Measurements from ENCODE around the gene CPNE4.
"Not testable (repeated sequence)": the region's sequence is repeated elsewhere in the genome, so short reads cannot be mapped to it uniquely, and the experiment has no call there.

The CPNE4 gene

GRCh38 chr3:131544557-131544956, 490.3 kb downstream of the CPNE4 start:
- DNase-seq (ENCODE audit: low read depth in 2 of 2, low spot score in 1 of 2) = no peak

- no peak for DNase-seq (ENCODE audit: low read depth in 2 of 2, low spot score in 1 of 2)
Observed at GRCh38 chr3:131543714-131544113, 491.1 kb downstream of the CPNE4 start.

DNA sequence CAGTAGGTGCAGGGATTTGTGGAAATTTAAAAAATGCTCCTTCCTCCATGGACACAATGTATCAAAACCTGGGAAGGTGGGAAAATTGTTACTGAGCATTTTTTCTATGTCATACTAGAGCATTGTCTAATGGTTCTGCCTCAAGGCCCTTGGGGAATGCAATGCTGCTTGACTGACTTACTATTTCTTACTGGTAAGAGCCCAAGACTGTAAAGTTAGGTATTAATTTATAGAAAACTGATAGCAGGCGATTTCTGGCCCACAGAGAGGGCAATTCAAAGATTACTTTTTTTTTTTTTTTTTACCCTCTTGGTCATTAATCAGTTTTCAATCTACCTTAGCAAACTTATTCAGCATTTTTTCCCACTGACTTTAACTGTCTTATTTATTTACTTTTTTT, 493.5 kb downstream of the CPNE4 start:
- DNase-seq (ENCODE audit: low read depth in 2 of 2, low spot score in 1 of 2) = no peak

GRCh38 chr3:131540821-131541220, 494.0 kb downstream of the CPNE4 start:
- DNase-seq (ENCODE audit: low read depth in 2 of 2, low spot score in 1 of 2) = no peak

DNA sequence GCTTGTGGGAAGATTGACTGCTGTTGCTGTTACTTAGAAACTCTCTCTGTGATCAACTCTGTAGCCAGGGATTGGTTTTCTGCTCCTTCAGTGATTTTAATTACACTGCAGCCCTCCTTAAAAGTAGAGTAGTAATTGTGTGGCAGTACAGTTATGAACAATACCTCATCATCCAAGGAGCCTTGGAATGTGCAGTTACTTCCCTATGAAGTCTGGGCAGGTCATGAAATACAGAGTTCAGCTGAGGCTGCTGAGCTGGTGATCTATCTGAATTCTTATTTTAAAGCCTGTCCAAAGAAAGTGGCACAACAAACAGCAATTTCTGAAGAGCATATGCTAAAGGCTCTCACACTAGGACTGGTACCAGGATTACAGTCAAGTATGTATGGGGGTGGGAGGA, 494.7 kb downstream of the CPNE4 start:
- no peak for DNase-seq (ENCODE audit: low read depth in 2 of 2, low spot score in 1 of 2)

DNA sequence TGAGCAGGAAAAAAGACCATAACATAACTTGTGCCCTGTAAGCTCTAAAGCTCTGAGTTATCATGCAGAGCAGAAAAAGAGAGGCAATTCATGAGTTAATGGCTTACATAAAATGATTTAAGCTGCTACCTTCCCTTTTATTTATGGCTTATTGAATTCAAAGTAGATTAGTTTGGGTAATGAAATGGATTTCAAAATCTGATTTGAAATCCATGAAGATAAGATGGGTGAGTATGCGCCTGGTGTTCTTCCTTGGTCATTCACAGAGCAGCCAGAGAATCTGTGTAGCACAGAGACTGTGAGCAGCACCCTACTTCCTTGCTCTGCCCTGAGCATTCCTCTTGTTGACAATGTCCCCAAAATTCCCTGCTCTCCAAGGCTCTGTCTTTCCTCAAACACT, 495.8 kb downstream of the CPNE4 start:
- DNase-seq (ENCODE audit: low read depth in 2 of 2, low spot score in 1 of 2) = no peak

GRCh38 chr3:131537531-131537930, 497.3 kb downstream of the CPNE4 start:
- DNase-seq (ENCODE audit: low read depth in 2 of 2, low spot score in 1 of 2) = no peak

DNA sequence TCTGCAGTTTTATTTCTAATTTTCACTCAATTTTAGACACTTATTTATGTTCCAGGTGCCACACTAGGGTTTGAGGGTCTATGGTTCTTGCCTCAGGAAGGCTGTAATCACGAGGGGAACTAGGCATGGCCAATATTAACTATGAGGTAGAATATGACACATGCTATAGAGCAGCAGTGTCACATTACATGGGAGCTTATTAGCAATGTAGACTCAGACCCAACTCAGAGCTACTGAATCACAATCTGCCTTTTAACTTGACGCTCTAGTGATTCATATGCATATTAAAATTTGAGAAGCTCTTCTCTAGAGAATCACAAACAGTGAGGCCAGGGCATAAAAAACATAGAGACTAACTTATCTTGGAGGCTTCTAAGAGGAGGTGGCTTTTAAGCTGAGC, 499.2 kb downstream of the CPNE4 start:
- no peak for DNase-seq (ENCODE audit: low read depth in 2 of 2, low spot score in 1 of 2)

GRCh38 chr3:131535131-131535530, 499.7 kb downstream of the CPNE4 start:
- no peak for DNase-seq (ENCODE audit: low read depth in 2 of 2, low spot score in 1 of 2)

DNA sequence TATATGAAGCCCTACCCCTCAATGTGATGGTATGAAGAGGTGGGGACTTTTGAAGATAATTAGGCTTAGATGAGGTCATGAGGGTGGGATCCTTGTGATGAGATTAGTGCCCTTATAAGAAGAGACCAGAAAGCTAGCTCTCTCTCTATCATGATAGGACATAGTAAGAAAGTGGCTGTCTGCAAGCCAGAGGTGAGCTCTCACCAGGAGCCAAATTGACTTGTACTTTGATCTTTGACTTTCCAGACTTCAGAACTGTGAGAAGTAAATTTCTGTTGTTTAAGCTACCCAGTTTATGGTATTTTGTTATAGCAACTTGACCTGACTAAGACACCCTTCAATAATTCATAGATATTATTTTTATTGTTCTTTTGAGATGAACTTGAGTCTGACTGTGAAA, 502.2 kb downstream of the CPNE4 start:
- no peak for DNase-seq (ENCODE audit: low read depth in 2 of 2, low spot score in 1 of 2)

GRCh38 chr3:131530843-131531242, 504.0 kb downstream of the CPNE4 start:
- no peak for DNase-seq (ENCODE audit: low read depth in 2 of 2, low spot score in 1 of 2)

DNA sequence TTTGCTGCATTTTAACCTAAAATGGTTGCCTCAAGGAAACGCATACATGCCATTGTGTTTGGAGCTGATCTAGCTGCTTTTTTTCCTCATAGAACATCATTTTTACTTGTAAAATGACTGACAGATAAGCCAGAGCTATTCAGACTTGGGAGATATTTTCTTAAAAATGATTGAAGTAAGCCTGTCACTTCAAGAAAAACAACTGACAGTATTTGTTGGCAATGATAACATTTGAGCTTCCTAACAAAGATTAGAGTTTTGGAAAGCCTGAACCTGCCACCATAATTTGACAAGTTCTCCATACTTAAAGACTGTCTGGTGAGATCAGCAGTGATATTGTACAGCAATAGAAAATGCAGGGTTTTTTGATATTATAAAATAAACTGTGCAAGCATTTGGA, 504.4 kb downstream of the CPNE4 start:
- DNase-seq (ENCODE audit: low read depth in 2 of 2, low spot score in 1 of 2) = no peak

GRCh38 chr3:131526801-131527347, 507.9 kb downstream of the CPNE4 start:
- DNase-seq (ENCODE audit: low read depth in 2 of 2, low spot score in 1 of 2) = no peak

DNA sequence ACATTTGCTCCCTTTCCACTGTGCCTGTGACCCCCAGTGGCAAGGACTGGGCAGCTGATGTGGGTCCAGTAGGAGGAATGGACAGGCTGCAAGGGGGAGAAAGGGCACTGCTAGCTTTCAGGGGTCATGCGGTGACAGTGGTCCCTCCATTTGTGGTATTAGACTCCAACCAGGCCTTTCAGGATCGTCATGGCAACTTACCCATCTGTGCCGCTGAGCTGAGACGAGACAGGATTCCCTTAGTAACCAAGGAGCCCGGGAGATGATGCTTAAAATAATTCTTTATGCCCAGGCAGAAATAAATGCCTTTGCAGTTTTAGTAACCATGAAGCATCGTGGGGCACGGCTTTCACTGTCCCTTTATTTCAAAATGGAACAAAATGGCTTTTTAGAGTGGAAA, 516.1 kb downstream of the CPNE4 start:
- no peak for DNase-seq (ENCODE audit: low read depth in 2 of 2, low spot score in 1 of 2)

GRCh38 chr3:131505421-131505820, 529.4 kb downstream of the CPNE4 start:
- no peak for DNase-seq (ENCODE audit: low read depth in 2 of 2, low spot score in 1 of 2)

DNA sequence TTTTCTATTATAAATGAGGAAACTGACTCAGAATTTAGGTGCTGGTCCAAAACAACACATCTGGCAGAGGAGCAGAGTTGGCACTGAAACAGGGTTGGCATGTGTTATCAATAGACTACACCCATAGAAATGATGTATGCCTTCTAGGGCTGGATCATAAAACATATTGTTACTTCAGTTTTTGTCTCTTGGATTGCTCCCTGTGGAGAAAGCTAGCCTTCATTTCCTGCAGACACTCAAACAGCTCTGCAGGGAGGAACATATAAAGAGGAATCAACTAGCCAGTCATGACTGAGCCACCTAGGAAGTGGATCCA, 531.5 kb downstream of the CPNE4 start:
- DNase-seq (ENCODE audit: low read depth in 2 of 2, low spot score in 1 of 2) = no peak

DNA sequence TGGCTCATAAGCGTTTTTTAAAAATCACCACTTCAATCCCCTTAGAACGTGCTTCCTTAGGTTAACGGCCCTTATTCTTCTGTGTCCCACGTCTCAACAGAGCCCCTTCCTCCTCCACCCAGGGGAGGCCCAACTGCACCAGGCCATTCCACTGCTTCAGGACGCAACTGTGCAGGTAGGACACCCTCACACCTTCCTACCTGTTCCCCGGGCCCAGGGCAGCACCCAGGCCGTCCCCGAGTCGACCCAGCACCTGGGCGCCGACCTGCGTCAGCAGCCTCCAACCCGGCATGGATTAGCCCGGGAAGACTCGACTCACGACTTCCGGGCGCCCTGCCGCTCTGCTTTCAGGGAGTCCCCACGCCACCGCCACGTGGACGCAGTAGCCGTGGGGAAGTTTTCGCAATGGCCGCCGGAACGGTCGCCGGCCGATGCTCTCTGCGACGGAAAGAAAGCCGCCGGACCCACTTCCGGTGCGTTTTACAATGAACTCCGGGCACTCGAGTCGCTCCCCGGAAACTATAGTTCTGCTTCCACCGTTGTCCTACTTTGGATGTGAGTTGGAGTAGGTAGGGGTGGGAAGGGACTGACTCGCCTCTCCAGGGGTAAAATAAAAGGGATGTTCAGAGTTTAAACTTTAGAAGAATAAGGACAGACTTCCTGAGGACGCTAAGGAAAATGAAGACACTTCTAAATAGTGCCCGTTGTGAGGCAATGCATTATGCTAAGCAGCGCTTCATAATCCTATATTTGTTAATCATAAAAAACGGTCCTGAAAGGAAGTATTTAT, 532.1 kb downstream of the CPNE4 start, which contains the start of gene MRPL3:
MRPL3 (minus strand) TSS at position 442 of the 790 bp plus-strand sequence; CDS start at position 292, 150 bp downstream.
- peak; percentile 71 to 74 for DNase-seq (ENCODE audit: low read depth in 2 of 2, low spot score in 1 of 2)

DNA sequence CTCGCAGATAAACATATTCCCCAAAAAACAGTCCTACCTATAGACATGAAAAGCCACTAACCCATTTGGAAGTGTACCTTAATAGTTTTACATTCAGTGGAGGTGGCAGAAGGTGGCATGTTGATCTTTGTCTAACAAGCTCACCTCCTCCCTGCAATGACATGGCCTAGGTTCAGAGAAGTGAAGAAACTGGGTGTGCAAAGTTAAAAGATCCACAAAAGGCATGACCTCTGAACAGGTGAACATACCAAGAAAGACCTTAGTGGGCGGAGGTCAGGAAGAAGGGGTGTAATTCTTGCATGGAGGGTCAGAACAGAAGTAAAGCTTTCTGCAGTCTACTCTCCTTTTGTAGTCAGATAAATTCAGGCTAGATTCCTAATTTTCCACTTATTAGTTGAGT, 532.9 kb downstream of the CPNE4 start:
- DNase-seq (ENCODE audit: low read depth in 2 of 2, low spot score in 1 of 2) = no peak

DNA sequence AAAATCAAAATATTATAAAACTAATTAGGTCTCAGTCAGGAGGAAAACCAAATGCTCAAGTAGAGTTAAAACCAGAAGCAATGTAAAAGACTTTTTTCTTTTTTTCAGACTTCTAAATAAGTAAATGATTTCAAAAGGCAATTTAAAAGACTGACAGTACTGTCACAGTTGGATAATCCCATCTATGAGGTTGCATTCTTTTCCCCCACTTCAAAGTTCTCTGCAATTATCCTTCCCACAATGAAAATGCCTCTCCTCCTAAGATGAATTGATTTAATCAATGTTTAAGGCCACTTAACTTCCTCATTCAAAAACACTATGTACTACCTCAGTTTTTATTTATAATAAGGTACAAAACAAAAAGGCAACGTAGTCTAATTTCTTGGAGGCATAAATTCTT, 540.1 kb downstream of the CPNE4 start:
- no peak for DNase-seq (ENCODE audit: low read depth in 2 of 2, low spot score in 1 of 2)

- DNase-seq (ENCODE audit: low read depth in 2 of 2, low spot score in 1 of 2) = no peak
Observed at GRCh38 chr3:131491775-131492174, 543.0 kb downstream of the CPNE4 start.

DNA sequence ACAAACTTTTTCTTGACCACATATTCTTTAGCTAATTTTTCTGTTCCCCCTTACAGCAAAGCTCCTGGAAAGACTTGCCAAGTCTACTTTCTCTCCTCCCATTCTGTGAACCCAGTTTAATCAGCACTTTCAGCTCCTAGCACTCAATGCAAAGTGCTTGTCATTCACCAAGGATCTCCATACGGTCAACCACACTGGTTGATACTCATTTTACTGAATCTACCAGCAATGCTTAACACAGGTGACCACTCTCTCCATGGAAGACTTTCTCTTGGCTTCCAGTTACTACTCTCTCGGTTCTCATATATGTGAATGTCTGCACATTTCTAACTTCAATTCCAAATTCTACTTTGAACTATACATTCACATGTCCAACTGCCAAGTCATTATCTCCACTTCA, 543.7 kb downstream of the CPNE4 start:
- DNase-seq (ENCODE audit: low read depth in 2 of 2, low spot score in 1 of 2) = no peak

DNA sequence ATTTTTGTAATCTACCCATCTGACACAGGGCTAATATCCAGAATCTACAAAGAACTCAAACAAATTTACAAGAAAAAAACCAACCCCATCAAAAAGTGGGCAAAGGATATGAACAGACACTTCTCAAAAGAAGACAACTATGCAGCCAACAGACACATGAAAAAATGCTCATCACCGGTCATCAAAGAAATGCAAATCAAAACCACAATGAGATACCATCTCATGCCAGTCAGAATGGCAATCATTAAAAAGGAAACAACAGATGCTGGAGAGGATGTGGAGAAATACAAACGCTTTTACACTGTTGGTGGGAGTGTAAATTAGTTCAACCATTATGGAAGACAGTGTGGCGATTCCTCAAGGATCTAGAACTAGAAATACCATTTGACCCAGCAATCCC, 548.3 kb downstream of the CPNE4 start:
- DNase-seq (ENCODE audit: low read depth in 2 of 2, low spot score in 1 of 2) = not testable (repeated sequence)

- DNase-seq (ENCODE audit: low read depth in 2 of 2, low spot score in 1 of 2) = no peak
Observed at GRCh38 chr3:131485119-131485518, 549.7 kb downstream of the CPNE4 start.

Data from stimulated activated CD8-positive, alpha-beta memory T cell treated with anti-CD3 and anti-CD28 coated beads, Interleukin-4, amount 100 ng/mL, for 4 hours (primary cell).